Measurements from ENCODE around the gene PAX5. TPM values are rescaled to one million over a fixed set of nuclear protein-coding genes. Genes with fewer than 3 reads are reported as not detected.

The PAX5 gene
- total RNA-seq, 4 donors from 2014 or later = under 0.01 to 0.29 TPM; not detected in 2

GRCh38 chr9:36834736-36835135 is 199.3 kb downstream of the PAX5 start:
- no peaks in the 10 kb centered on the region for H3K9me3 ChIP-seq
- H3K27ac ChIP-seq = no peak overlapping the region
- 77 to 79% methylated on average over 7 to 9 of the region's 9 CpGs for WGBS, 2 donors
- intact Hi-C loops (cut with DNase I) = no loop called here
- DNase-seq = no peak
- TF ChIP-seq CTCF (IDR thresholded peaks at IDR 0.05) (no peak), POLR2A (IDR thresholded peaks at IDR 0.05) (no peak)
- H3K27me3 ChIP-seq = peaks cover 0 to 19% (median 0%) of the 10 kb centered on the region in 4 donors
- H3K36me3 ChIP-seq = no peaks in the 10 kb centered on the region
- no peak overlapping the region for H3K4me3 ChIP-seq
- H3K4me1 ChIP-seq = no peaks in the 10 kb centered on the region

GRCh38 chr9:36833954-36834353 is 200.1 kb downstream of the PAX5 start:
- Histone ChIP-seq H3K4me3 (no peak overlapping the region), H3K36me3 (no peaks in the 10 kb centered on the region), H3K27me3 (peaks cover 0 to 15% (median 0%) of the 10 kb centered on the region in 4 donors), H3K27ac (no peak overlapping the region), H3K9me3 (no peaks in the 10 kb centered on the region), H3K4me1 (no peaks in the 10 kb centered on the region)
- intact Hi-C loops (cut with DNase I) = no loop called here
- no peak for DNase-seq
- 83% methylated on average over 2 of the region's 6 CpGs; no CpG with 5 or more reads in 1 of the 2 donors for WGBS, 2 donors
- TF ChIP-seq CTCF (IDR thresholded peaks at IDR 0.05) (no peak), POLR2A (IDR thresholded peaks at IDR 0.05) (no peak)

- no peak overlapping the region for H3K27ac ChIP-seq
- H3K36me3 ChIP-seq = no peaks in the 10 kb centered on the region
- H3K9me3 ChIP-seq = no peaks in the 10 kb centered on the region
- DNase-seq = no peak
- H3K4me3 ChIP-seq = no peak overlapping the region
- 64 to 65% methylated on average over 8 to 11 of the region's 16 CpGs for WGBS, 2 donors
- H3K27me3 ChIP-seq = peaks cover 0 to 25% (median 0%) of the 10 kb centered on the region in 4 donors
- TF ChIP-seq POLR2A (IDR thresholded peaks at IDR 0.05) (no peak), CTCF (IDR thresholded peaks at IDR 0.05) (no peak)
- H3K4me1 ChIP-seq = no peaks in the 10 kb centered on the region
- intact Hi-C loops (cut with DNase I) = no loop called here
These were observed 201.8 kb downstream of the PAX5 start for GRCh38 chr9:36832164-36832795.

- Histone ChIP-seq H3K4me3 (no peak overlapping the region), H3K36me3 (no peaks in the 10 kb centered on the region), H3K27me3 (peaks cover 0 to 33% (median 0%) of the 10 kb centered on the region in 4 donors), H3K4me1 (no peaks in the 10 kb centered on the region), H3K9me3 (no peaks in the 10 kb centered on the region), H3K27ac (no peak overlapping the region)
- WGBS, 2 donors = 75 to 80% methylated on average over 2 to 4 of the region's 7 CpGs
- intact Hi-C loops (cut with DNase I) = no loop called here
- TF ChIP-seq CTCF (IDR thresholded peaks at IDR 0.05) (no peak), POLR2A (IDR thresholded peaks at IDR 0.05) (no peak)
- no peak for DNase-seq
These were observed 202.5 kb downstream of the PAX5 start for GRCh38 chr9:36831381-36832161.

GRCh38 chr9:36828611-36829013 is 205.5 kb downstream of the PAX5 start:
- 70 to 78% methylated on average over 6 to 7 of the region's 7 CpGs for WGBS, 2 donors
- no peaks in the 10 kb centered on the region for H3K4me1 ChIP-seq
- peaks cover 0 to 38% (median 0%) of the 10 kb centered on the region in 4 donors for H3K27me3 ChIP-seq
- H3K4me3 ChIP-seq = no peak overlapping the region
- H3K27ac ChIP-seq = no peak overlapping the region
- H3K9me3 ChIP-seq = no peaks in the 10 kb centered on the region
- no peak for TF ChIP-seq POLR2A (IDR thresholded peaks at IDR 0.05)
- no peak for DNase-seq
- intact Hi-C loops (cut with DNase I) = no loop called here
- no peaks in the 10 kb centered on the region for H3K36me3 ChIP-seq

Measured in esophagus squamous epithelium (tissue), 5 donors.